Measurements from ENCODE around the gene DECR2. TPM values are rescaled to one million over a fixed set of nuclear protein-coding genes. Genes with fewer than 3 reads are reported as not detected.
"Not testable (repeated sequence)": the region's sequence is repeated elsewhere in the genome, so short reads cannot be mapped to it uniquely, and the experiment has no call there.

The DECR2 gene
- polyA plus RNA-seq, 3 donors = 5.7 to 12.8 (median 8.7) TPM

DNA sequence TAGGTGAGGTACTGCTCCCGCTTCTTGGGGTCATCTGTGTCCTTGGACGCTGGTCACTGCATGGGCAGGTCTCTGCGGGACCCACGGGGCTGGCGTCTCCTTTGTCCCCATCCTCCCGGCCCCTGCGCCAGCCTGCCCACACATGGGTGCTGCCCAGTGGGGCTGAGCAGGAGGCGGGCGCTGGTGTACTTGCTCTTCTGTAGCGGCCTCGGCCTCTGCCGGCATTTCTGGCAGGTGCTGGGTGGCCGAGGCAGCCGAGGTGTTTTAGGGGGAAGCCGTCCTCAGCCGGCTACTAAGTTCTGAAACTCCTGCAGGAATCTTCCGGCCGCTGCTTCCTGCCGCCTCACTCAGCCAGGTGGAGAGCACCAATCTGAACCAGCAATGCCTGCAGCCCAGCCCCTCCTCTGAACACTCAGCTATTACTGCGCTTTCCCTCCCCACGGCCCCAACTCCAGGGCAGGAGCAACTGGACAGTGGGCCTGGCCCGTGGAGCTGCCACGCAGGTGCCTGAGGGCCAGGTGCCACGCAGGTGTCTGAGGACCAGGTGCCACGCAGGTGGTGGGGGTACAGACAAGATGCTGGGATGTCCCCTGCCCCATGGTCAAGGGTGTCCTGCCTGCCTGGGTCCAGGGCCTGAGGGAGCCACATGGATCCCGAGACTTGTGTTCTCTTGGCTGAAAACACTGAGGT is 10.0 kb downstream of the DECR2 start:
- H3K36me3 ChIP-seq (replicated peaks in 1 of 2; ENCODE audit: control insufficient read depth in 1 of 2, insufficient read depth in 2 of 2, low read length in 2 of 2) = no peaks in the 10 kb centered on the region
- H3K4me3 ChIP-seq (replicated peaks in 1 of 3; ENCODE audit: low read depth in 2 of 3, low read length in 3 of 3) = no peak overlapping the region
- Mint-ChIP-seq H3K36me3 (peaks cover 0 to 4% of the 10 kb centered on the region in 2 donors), H3K9me3 (no peaks in the 10 kb centered on the region), H3K27me3 (ENCODE audit: low read depth in 3 of 3) (peaks cover 0 to 1% (median 1%) of the 10 kb centered on the region in 3 donors), H3K4me1 (no peaks in the 10 kb centered on the region), H3K4me3 (no peak overlapping the region), H3K27ac (no peak overlapping the region)
- H2AFZ ChIP-seq (ENCODE audit: insufficient read depth, low read depth, low read length, poor library complexity, severe bottlenecking) = no peak overlapping the region
- H3K9me3 ChIP-seq (replicated peaks in 1 of 2; ENCODE audit: control insufficient read depth in 1 of 2, insufficient read depth in 1 of 2, low read length in 2 of 2) = no peaks in the 10 kb centered on the region
- H4K20me1 ChIP-seq (ENCODE audit: insufficient read depth, low read length) = no peaks in the 10 kb centered on the region
- no peaks in the 10 kb centered on the region for H3K4me1 ChIP-seq (ENCODE audit: control insufficient read depth in 1 of 2, insufficient read depth in 2 of 2, low read length in 2 of 2)
- no peak overlapping the region for H3K4me2 ChIP-seq (replicated peaks; ENCODE audit: extremely low read depth, low read length, poor library complexity, severe bottlenecking)
- no peak overlapping the region for H3K27ac ChIP-seq (ENCODE audit: low read depth in 1 of 2, low read length in 2 of 2)
- intact Hi-C loops (cut with micrococcal nuclease) = no loop called here
- TF ChIP-seq, protein P1, sequence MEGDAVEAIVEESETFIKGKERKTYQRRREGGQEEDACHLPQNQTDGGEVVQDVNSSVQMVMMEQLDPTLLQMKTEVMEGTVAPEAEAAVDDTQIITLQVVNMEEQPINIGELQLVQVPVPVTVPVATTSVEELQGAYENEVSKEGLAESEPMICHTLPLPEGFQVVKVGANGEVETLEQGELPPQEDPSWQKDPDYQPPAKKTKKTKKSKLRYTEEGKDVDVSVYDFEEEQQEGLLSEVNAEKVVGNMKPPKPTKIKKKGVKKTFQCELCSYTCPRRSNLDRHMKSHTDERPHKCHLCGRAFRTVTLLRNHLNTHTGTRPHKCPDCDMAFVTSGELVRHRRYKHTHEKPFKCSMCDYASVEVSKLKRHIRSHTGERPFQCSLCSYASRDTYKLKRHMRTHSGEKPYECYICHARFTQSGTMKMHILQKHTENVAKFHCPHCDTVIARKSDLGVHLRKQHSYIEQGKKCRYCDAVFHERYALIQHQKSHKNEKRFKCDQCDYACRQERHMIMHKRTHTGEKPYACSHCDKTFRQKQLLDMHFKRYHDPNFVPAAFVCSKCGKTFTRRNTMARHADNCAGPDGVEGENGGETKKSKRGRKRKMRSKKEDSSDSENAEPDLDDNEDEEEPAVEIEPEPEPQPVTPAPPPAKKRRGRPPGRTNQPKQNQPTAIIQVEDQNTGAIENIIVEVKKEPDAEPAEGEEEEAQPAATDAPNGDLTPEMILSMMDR (IDR thresholded peaks at IDR 0.05) = no peak
- H3K79me2 ChIP-seq (ENCODE audit: insufficient read depth, low read length) = no peaks in the 10 kb centered on the region
- no peak overlapping the region for H3K9ac ChIP-seq (ENCODE audit: insufficient read depth, low read length, poor library complexity, severe bottlenecking)
- H3K27me3 ChIP-seq (ENCODE audit: control insufficient read depth in 2 of 2, insufficient read depth in 2 of 2, low read length in 2 of 2) = no peaks in the 10 kb centered on the region
- DNase-seq = no peak
- WGBS (ENCODE audit: insufficient coverage) = 97% methylated on average over 23 of the region's 26 CpGs

DNA sequence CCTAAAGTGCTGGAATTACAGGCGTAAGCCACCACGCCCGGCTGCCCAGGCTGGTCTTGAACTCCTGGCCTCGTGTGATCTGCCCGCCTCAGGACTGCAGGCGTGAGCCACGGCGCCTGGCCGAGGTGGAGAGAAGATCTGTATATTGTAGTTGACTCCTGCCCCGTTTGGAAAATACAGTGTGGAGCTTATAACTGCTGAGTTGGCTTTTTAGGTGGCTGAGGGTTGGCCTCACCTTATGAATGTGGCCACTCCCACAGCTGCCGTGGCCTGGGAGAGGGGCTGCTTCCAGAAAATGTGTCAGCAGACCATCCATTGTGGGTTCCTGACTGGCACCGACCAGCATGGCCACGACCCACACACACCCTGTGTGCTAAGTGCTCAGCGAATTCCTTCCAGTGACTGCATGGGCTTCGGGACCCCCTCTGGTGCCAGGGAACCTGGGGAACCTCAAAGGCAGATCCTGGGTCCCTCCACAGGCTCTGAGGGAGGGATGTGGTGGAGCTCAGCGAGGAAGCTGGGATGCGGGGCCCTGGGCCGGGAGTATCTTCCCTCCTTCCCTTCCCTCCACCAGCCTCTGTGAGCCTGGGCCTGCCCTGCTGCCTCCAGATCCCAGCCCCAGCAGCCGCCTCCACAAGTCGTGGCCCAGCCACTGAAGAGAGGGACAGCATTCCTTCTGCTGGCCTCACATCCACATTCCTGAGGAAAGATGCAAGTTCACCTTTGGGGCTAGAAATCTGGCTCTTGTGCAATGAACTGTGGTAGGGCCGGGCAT is 12.9 kb downstream of the DECR2 start:
- Histone ChIP-seq H3K4me3 (replicated peaks in 1 of 3; ENCODE audit: low read depth in 2 of 3, low read length in 3 of 3) (no peak overlapping the region), H3K9ac (ENCODE audit: insufficient read depth, low read length, poor library complexity, severe bottlenecking) (no peak overlapping the region), H3K79me2 (ENCODE audit: insufficient read depth, low read length) (no peaks in the 10 kb centered on the region), H2AFZ (ENCODE audit: insufficient read depth, low read depth, low read length, poor library complexity, severe bottlenecking) (no peak overlapping the region), H3K27me3 (ENCODE audit: control insufficient read depth in 2 of 2, insufficient read depth in 2 of 2, low read length in 2 of 2) (no peaks in the 10 kb centered on the region), H4K20me1 (ENCODE audit: insufficient read depth, low read length) (no peaks in the 10 kb centered on the region), H3K4me1 (ENCODE audit: control insufficient read depth in 1 of 2, insufficient read depth in 2 of 2, low read length in 2 of 2) (no peaks in the 10 kb centered on the region), H3K4me2 (replicated peaks; ENCODE audit: extremely low read depth, low read length, poor library complexity, severe bottlenecking) (no peak overlapping the region), H3K9me3 (replicated peaks in 1 of 2; ENCODE audit: control insufficient read depth in 1 of 2, insufficient read depth in 1 of 2, low read length in 2 of 2) (no peaks in the 10 kb centered on the region), H3K36me3 (replicated peaks in 1 of 2; ENCODE audit: control insufficient read depth in 1 of 2, insufficient read depth in 2 of 2, low read length in 2 of 2) (no peaks in the 10 kb centered on the region), H3K27ac (ENCODE audit: low read depth in 1 of 2, low read length in 2 of 2) (no peak overlapping the region)
- TF ChIP-seq, protein P1 (IDR thresholded peaks at IDR 0.05) = no peak
- Mint-ChIP-seq H3K27me3 (ENCODE audit: low read depth in 3 of 3) (peaks cover under 1 to 5% (median 1%) of the 10 kb centered on the region in 3 donors), H3K4me1 (no peaks in the 10 kb centered on the region), H3K36me3 (peaks cover 0 to 4% of the 10 kb centered on the region in 2 donors), H3K9me3 (peaks cover 0 to 2% (median 0%) of the 10 kb centered on the region in 7 donors), H3K27ac (no peak overlapping the region), H3K4me3 (no peak overlapping the region)
- WGBS (ENCODE audit: insufficient coverage) = 92% methylated on average over 16 of the region's 21 CpGs
- DNase-seq = no peak
- intact Hi-C loops (cut with micrococcal nuclease) = no loop called here

DNA sequence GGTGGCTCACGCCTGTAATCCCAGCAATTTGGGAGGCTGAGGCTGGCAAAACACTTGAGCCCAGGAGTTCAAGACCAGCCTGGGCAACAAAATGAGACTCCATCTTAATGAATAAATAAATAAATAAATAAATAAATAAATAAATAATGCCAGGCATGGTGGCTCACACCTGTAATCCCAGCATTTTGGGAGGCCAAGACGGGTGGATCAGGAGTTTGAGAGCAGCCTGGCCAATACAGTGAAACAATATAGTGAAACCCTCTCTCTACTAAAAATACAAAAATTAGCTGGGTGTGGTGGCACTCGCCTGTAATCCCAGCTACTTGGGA is 13.4 kb downstream of the DECR2 start:
- H3K4me1 ChIP-seq (ENCODE audit: control insufficient read depth in 1 of 2, insufficient read depth in 2 of 2, low read length in 2 of 2); H3K27me3 Mint-ChIP-seq (ENCODE audit: low read depth in 3 of 3); H3K27me3 ChIP-seq (ENCODE audit: control insufficient read depth in 2 of 2, insufficient read depth in 2 of 2, low read length in 2 of 2); H3K4me3 Mint-ChIP-seq; H3K9me3 Mint-ChIP-seq; H3K27ac ChIP-seq (ENCODE audit: low read depth in 1 of 2, low read length in 2 of 2); H3K36me3 Mint-ChIP-seq; H3K4me3 ChIP-seq (replicated peaks in 1 of 3; ENCODE audit: low read depth in 2 of 3, low read length in 3 of 3); H3K27ac Mint-ChIP-seq; H3K4me2 ChIP-seq (replicated peaks; ENCODE audit: extremely low read depth, low read length, poor library complexity, severe bottlenecking); H3K4me1 Mint-ChIP-seq; H3K9ac ChIP-seq (ENCODE audit: insufficient read depth, low read length, poor library complexity, severe bottlenecking); intact Hi-C loops (cut with micrococcal nuclease); H4K20me1 ChIP-seq (ENCODE audit: insufficient read depth, low read length); H3K9me3 ChIP-seq (replicated peaks in 1 of 2; ENCODE audit: control insufficient read depth in 1 of 2, insufficient read depth in 1 of 2, low read length in 2 of 2); DNase-seq; H2AFZ ChIP-seq (ENCODE audit: insufficient read depth, low read depth, low read length, poor library complexity, severe bottlenecking); H3K79me2 ChIP-seq (ENCODE audit: insufficient read depth, low read length); H3K36me3 ChIP-seq (replicated peaks in 1 of 2; ENCODE audit: control insufficient read depth in 1 of 2, insufficient read depth in 2 of 2, low read length in 2 of 2): not testable (repeated sequence)
- WGBS (ENCODE audit: insufficient coverage) = 100% methylated on average over 1 of the region's 3 CpGs
